ENCODE data around the gene KRTAP10-12.
"Not testable (repeated sequence)": the region's sequence is repeated elsewhere in the genome, so short reads cannot be mapped to it uniquely, and the experiment has no call there.

The KRTAP10-12 gene

GRCh38 chr21:44697172-44697810 is at the start of gene KRTAP10-12:
Gene KRTAP10-12, plus strand, starts transcription at chr21:44697172. Its CDS starts 30 bp downstream, at chr21:44697202.
- DNase-seq (ENCODE audit: low spot score): not testable (repeated sequence)

GRCh38 chr21:44647222-44647552 is 49.8 kb upstream of the KRTAP10-12 start:
- DNase-seq (ENCODE audit: low spot score): no peak

GRCh38 chr21:44648557-44649311 is 48.2 kb upstream of the KRTAP10-12 start:
- DNase-seq (ENCODE audit: low spot score): no peak

GRCh38 chr21:44649521-44650100 is 47.4 kb upstream of the KRTAP10-12 start:
- no peak for DNase-seq (ENCODE audit: low spot score)

GRCh38 chr21:44650265-44650972 is 46.6 kb upstream of the KRTAP10-12 start:
- no peak for DNase-seq (ENCODE audit: low spot score)

GRCh38 chr21:44650973-44651675 is 45.8 kb upstream of the KRTAP10-12 start:
- no peak for DNase-seq (ENCODE audit: low spot score)

GRCh38 chr21:44653123-44653522 is 43.8 kb upstream of the KRTAP10-12 start:
- DNase-seq (ENCODE audit: low spot score): no peak

GRCh38 chr21:44653656-44654575 is 43.1 kb upstream of the KRTAP10-12 start:
- no peak for DNase-seq (ENCODE audit: low spot score)

GRCh38 chr21:44654576-44655175 is 42.3 kb upstream of the KRTAP10-12 start, which contains the start of gene KRTAP12-4:
Gene KRTAP12-4, minus strand, starts transcription at chr21:44654659. Its CDS starts 45 bp downstream, at chr21:44654614.
- no peak for DNase-seq (ENCODE audit: low spot score)

GRCh38 chr21:44656868-44657267 is 40.1 kb upstream of the KRTAP10-12 start:
- no peak for DNase-seq (ENCODE audit: low spot score)

GRCh38 chr21:44657635-44658540 is 39.1 kb upstream of the KRTAP10-12 start, which contains the start of gene KRTAP12-3:
Gene KRTAP12-3, plus strand, starts transcription at chr21:44657932. Its CDS starts 48 bp downstream, at chr21:44657980.
- no peak for DNase-seq (ENCODE audit: low spot score)

GRCh38 chr21:44658541-44658910 is 38.4 kb upstream of the KRTAP10-12 start:
- no peak for DNase-seq (ENCODE audit: low spot score)

GRCh38 chr21:44658913-44659595 is 37.9 kb upstream of the KRTAP10-12 start:
- no peak for DNase-seq (ENCODE audit: low spot score)

- not testable (repeated sequence) for DNase-seq (ENCODE audit: low spot score)
Measured at GRCh38 chr21:44661567-44661966, 35.4 kb upstream of the KRTAP10-12 start.

- DNase-seq (ENCODE audit: low spot score): no peak
Measured at GRCh38 chr21:44664691-44665090, 32.3 kb upstream of the KRTAP10-12 start.

- DNase-seq (ENCODE audit: low spot score): no peak
Measured at GRCh38 chr21:44666401-44667320, 30.3 kb upstream of the KRTAP10-12 start, which contains the start of gene KRTAP12-2. Gene KRTAP12-2, minus strand, starts transcription at chr21:44666927. Its CDS starts 41 bp downstream, at chr21:44666886.

GRCh38 chr21:44667612-44668011 is 29.4 kb upstream of the KRTAP10-12 start:
- DNase-seq (ENCODE audit: low spot score): no peak

Measured in AG08396 (cell line).